Immature natural killer cell (primary cell): Measurements from ENCODE around the gene MUC4. TPM values are rescaled to one million over a fixed set of nuclear protein-coding genes. Genes with fewer than 3 reads are reported as not detected.
"Not testable (repeated sequence)": the region's sequence is repeated elsewhere in the genome, so short reads cannot be mapped to it uniquely, and the experiment has no call there.

Source experiments
- DNase-seq, 3 donors: peaks; one replicate each; pipeline ENCODE4 v3.0.0; 2022; ENCODE audit warnings: mixed read lengths in 1 of 3
- H3K27ac Mint-ChIP-seq, 6 donors: one replicate each; pipeline ENCODE4 v1.8.0; 2020; ENCODE audit warnings: mixed read lengths in 6 of 6, mild to moderate bottlenecking in 5 of 6, inconsistent platforms in 4 of 6, moderate library complexity in 3 of 6
- H3K27me3 Mint-ChIP-seq, 3 donors: one replicate each; pipeline ENCODE4 v1.8.0; 2020 to 2021; ENCODE audit warnings: low read depth in 3 of 3, mild to moderate bottlenecking in 3 of 3, mixed read lengths in 3 of 3, moderate library complexity in 3 of 3, inconsistent platforms in 1 of 3
- H3K36me3 Mint-ChIP-seq, 3 donors: one replicate each; pipeline ENCODE4 v1.8.0; 2020; ENCODE audit warnings: mixed read lengths in 3 of 3, inconsistent platforms in 2 of 3, mild to moderate bottlenecking in 2 of 3
- H3K4me1 Mint-ChIP-seq, 2 donors: one replicate each; pipeline ENCODE4 v1.8.0; 2020; ENCODE audit warnings: inconsistent platforms in 2 of 2, mild to moderate bottlenecking in 2 of 2, mixed read lengths in 2 of 2, moderate library complexity in 1 of 2
- H3K4me3 Mint-ChIP-seq, 5 donors: one replicate each; pipeline ENCODE4 v1.8.0; 2020; ENCODE audit warnings: mild to moderate bottlenecking in 5 of 5, mixed read lengths in 5 of 5, inconsistent platforms in 3 of 5, moderate library complexity in 3 of 5
- H3K9me3 Mint-ChIP-seq, 6 donors: one replicate each; pipeline ENCODE4 v1.8.0; 2020; ENCODE audit warnings: mild to moderate bottlenecking in 6 of 6, mixed read lengths in 6 of 6, inconsistent platforms in 4 of 6, moderate library complexity in 3 of 6
- polyA plus RNA-seq, 3 donors: library from polyadenylated mRNA; unstranded; fragments of 300-500 nt; fragmentation: Illumina TruSeq; gene quantifications; one replicate each; pipeline ENCODE4 v1.2.3, GENCODE V29; 2021

The MUC4 gene
- polyA plus RNA-seq, 3 donors from 2014 or later = 0.06 TPM; not detected in 2

DNA sequence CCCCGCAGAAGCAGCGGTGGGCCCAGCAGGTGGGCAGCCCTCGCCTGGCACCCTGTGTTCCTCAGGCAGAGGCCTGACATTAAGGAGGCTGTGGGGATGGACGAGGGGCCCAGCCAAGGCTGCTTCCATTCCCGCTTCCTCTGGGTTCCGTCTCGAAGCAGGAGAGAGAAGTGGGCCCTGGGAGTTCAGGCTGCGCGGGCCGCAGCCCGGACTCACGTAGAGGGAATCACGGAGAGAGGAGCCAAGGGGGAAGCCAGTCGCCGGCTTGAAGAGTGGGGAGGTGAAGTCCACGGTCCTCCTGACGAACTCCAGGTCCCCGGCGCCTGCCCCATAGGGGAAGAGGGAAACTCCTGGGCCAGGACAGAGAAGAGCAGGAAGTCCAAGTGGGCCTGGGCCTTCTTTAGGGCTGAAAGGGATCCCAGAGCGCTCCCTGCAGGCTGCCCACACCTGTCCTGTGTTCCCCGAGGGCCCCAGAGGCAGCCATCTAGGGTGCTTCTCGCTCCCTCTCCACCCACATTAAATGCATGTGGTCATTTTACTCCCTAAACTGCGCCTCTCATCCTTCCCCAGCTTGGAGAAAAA lies 37.7 kb downstream of the MUC4 start:
- Mint-ChIP-seq H3K4me1 (peaks cover 7 to 9% of the 10 kb centered on the region in 2 donors), H3K27me3 (peaks cover 4 to 9% (median 4%) of the 10 kb centered on the region in 3 donors), H3K9me3 (peaks cover 0 to 9% (median 3%) of the 10 kb centered on the region in 6 donors), H3K4me3 (no peak overlapping the region), H3K36me3 (no peaks in the 10 kb centered on the region), H3K27ac (no peak overlapping the region)
- no peak for DNase-seq

DNA sequence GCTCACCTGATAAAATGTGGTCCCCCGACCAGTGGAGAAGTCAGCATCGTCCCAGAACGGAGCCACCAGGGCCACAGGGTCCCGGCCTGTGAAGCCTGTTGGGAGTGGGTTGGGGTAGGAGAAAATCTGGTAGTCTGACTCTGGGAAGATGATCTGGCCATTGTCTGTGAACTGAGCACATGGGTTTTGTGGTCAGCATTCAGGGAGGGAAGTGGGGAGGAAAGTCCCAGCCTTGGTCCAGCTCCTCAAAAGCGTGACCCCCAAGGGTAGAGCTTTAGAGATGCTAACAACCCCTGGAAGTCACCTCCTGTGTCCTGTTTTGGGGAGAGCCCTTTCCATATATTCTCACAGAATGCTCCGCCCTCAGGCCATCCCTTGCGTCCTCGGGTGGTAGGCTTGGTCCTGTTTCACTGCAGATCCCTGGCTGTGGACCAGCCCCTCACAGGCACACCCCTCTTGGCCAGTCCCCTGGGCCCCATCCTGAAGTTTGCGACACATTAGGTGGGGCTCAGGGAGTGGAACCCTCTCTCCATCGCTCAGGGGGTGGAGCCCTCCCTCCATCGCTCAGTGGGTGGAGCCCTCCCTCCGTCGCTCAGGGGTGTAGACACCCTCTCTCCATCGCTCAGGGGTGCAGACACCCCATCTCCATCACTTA lies 40.0 kb downstream of the MUC4 start:
- Mint-ChIP-seq H3K9me3 (no peaks in the 10 kb centered on the region), H3K27ac (peak overlapping the region in 1 of 6 donors; percentile 22), H3K36me3 (no peaks in the 10 kb centered on the region), H3K27me3 (peaks cover 0 to 16% (median 3%) of the 10 kb centered on the region in 3 donors), H3K4me3 (no peak overlapping the region), H3K4me1 (peaks cover 0 to 3% of the 10 kb centered on the region in 2 donors)
- no peak for DNase-seq

DNA sequence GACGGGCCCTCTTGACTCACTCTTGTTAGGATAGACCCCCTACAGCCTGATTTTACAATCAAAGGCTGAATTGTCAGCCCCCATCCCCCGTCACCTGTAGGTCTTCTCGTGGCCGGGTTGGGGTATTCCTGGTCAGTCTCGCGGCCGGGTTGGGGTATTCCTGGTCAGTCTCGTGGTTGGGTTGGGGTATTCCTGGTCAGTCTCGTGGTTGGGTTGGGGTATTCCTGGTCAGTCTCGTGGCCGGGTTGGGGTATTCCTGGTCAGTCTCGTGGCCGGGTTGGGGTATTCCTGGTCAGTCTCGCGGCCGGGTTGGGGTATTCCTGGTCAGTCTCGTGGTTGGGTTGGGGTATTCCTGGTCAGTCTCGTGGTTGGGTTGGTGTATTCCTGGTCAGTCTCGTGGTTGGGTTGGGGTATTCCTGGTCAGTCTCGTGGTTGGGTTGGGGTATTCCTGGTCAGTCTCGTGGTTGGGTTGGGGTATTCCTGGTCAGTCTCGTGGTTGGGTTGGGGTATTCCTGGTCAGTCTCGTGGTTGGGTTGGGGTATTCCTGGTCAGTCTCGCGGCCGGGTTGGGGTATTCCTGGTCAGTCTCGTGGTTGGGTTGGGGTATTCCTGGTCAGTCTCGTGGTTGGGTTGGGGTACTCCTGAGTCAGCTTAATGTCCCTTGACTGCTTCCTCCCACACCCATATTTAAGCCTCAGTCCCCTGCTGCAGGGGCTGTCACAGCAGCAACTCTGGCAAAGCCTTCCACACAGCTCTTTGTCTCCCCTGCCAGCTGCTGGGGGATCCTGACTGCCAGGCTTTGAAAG lies 40.7 kb downstream of the MUC4 start:
- H3K9me3 Mint-ChIP-seq, H3K4me1 Mint-ChIP-seq, H3K27ac Mint-ChIP-seq, DNase-seq, H3K36me3 Mint-ChIP-seq, H3K4me3 Mint-ChIP-seq: not testable (repeated sequence)
- peaks cover 0 to 16% (median 3%) of the 10 kb centered on the region in 3 donors for H3K27me3 Mint-ChIP-seq

DNA sequence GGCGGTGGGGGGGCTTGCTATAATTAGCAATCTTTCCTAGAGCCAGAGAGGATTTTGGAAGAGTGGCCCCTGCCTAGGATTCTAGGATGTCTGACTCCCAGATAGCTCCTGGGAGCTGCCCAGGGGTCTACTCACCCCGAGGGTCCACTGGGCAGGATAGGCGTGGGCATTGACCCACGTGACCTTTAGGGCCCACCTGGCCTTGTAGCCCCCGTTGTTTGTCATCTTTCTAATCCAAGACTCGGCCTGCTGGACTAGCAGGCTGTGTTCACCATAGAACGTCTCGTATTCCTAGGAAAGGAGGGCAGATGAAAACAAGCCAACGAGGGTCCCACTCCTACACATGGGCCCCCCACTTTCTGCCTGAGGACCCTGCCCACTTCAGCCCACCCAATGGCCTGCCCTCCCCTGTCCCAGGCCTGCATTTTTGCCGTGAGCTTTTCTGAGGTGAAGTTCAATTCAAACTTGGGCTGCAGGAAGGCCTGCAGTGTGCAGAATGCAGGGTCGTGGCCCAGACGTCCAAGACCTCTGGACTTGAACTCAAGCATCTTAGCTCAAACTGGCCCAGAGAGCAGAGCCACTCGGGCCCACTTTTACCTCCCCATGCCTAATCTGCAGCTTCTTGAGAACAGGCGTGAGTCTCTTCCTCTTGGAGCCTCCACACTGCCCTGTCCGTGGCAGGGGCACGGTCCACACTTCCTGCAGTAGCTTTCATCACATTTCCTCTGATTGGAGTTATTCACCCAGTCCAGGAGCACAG lies 41.5 kb downstream of the MUC4 start:
- H3K4me3 Mint-ChIP-seq = no peak overlapping the region
- H3K9me3 Mint-ChIP-seq = no peaks in the 10 kb centered on the region
- peaks cover 0 to 16% (median 7%) of the 10 kb centered on the region in 3 donors for H3K27me3 Mint-ChIP-seq
- H3K4me1 Mint-ChIP-seq = peaks cover 0 to 3% of the 10 kb centered on the region in 2 donors
- H3K36me3 Mint-ChIP-seq = no peaks in the 10 kb centered on the region
- no peak overlapping the region for H3K27ac Mint-ChIP-seq
- DNase-seq = no peak

DNA sequence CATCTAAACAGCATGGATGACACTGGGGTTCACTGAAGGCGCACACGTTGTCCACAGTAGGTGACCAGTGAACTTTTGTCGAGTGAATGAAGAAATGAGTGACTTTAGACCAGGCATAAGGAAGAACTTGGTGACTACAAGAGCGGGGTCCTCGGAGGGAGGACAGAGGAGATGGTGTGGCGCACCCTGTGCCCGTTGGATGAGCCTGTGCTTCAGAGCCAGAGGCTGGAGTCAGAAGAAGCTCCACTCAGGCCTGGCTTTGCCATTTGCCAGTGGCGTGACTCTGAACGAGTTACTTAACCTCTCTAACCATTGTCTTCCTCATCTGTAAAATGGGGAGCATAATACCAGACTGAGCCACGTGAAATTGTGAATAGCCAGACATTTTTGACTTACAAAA lies 42.2 kb downstream of the MUC4 start:
- Mint-ChIP-seq H3K27ac (peak overlapping the region in 1 of 6 donors; percentile 55), H3K4me3 (no peak overlapping the region), H3K9me3 (no peaks in the 10 kb centered on the region), H3K36me3 (no peaks in the 10 kb centered on the region), H3K27me3 (peaks cover 0 to 16% (median 7%) of the 10 kb centered on the region in 3 donors), H3K4me1 (peaks cover 0 to 3% of the 10 kb centered on the region in 2 donors)
- DNase-seq = no peak

DNA sequence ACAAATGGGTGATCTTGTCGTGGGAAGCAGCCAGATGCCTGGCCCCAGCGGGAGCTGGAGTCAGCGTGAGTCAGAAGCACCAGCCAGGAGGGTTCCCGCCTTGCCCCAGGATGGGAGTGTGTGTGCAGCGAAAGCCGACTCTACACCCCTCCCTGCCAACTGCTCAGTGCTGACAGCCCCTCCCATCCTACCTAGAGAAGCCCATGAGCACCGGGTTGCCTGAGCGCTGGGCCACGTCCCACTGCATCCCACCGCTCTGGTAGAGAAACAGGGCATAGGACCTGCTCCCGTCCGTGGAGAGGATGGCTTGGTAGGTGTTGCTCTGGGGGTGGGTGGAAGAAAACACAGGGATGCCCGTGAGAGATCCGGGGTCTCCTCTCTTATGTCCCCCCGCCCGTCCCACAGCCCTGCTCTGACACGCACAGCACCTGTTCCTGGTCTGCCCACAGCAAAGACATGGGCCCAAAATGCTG lies 42.9 kb downstream of the MUC4 start:
- Mint-ChIP-seq H3K36me3 (no peaks in the 10 kb centered on the region), H3K27me3 (peaks cover 1 to 16% (median 7%) of the 10 kb centered on the region in 3 donors), H3K27ac (no peak overlapping the region), H3K4me1 (peaks cover 0 to 5% of the 10 kb centered on the region in 2 donors), H3K4me3 (no peak overlapping the region), H3K9me3 (no peaks in the 10 kb centered on the region)
- no peak for DNase-seq

DNA sequence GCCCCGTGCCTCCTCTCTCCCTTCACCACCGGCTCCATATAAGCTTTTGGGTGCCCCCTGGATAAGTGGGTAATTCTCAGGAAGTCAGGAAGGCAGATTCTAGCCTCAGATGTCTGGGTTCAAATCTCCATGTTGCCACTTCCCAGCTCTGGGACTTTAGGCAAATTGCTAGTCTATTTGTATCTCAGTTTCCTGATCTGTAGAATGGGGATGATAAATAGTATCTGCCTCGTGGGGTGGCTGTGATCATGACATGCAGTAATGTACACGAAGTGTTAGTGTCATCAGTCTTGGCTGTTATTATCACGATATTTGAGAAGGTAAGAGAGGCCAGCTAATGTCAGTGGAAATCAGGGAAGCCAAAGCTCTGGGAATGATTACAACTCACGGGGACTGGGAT lies 43.3 kb downstream of the MUC4 start:
- DNase-seq = no peak
- Mint-ChIP-seq H3K9me3 (no peaks in the 10 kb centered on the region), H3K4me3 (no peak overlapping the region)

DNA sequence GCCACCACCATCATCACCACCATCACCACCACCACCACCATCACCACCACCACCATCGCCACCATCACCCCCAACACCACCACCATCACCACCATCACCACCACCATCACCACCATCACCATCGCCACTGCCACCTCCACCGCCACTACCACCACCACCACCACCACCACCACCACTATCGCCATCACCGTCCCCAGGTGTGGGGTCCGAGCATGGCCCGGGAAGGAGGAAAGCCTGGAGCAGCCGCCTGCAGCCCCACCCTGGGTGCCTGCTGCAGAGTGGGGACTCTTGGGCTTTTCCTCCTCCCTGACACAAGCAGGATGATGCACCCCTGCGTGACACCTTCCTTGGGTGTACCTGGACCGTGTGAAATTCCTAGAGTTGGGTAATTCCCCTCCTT lies 43.9 kb downstream of the MUC4 start:
- H3K36me3 Mint-ChIP-seq = no peaks in the 10 kb centered on the region
- H3K4me1 Mint-ChIP-seq = peaks cover 0 to 10% of the 10 kb centered on the region in 2 donors
- no peak for DNase-seq
- H3K27ac Mint-ChIP-seq = peak overlapping the region in 3 of 6 donors; percentile 40 to 74 (median 48)
- H3K27me3 Mint-ChIP-seq = peaks cover 3 to 16% (median 7%) of the 10 kb centered on the region in 3 donors
- H3K4me3 Mint-ChIP-seq = no peak overlapping the region
- no peaks in the 10 kb centered on the region for H3K9me3 Mint-ChIP-seq

More for the DNA sequence above, 43.3 kb downstream of the MUC4 start:
- Mint-ChIP-seq H3K36me3 (no peaks in the 10 kb centered on the region), H3K4me1 (peaks cover 0 to 5% of the 10 kb centered on the region in 2 donors), H3K27ac (peak overlapping the region in 1 of 6 donors; percentile 40), H3K27me3 (peaks cover 3 to 16% (median 7%) of the 10 kb centered on the region in 3 donors)

DNA sequence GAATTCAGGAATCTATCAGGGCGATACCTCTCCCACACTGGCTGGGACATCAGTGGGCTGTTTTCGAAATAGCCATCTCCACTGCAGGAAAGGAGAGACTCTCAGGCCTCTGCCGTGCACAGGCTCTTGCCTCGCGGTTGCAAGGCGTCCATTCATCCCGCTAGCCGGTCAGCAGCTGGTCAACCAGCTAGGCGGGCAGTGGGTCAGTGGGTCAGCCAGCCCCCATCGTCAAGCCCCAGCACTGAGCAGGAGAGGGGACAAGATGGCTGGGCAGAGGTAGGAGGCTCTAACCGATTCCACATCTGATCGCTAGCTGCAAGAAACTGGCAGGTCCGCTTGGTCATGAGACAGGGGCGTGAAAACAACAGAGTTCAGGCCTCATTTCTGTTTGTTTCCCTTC lies 45.1 kb downstream of the MUC4 start:
- DNase-seq = no peak
- peaks cover 0 to 12% of the 10 kb centered on the region in 2 donors for H3K4me1 Mint-ChIP-seq

DNA sequence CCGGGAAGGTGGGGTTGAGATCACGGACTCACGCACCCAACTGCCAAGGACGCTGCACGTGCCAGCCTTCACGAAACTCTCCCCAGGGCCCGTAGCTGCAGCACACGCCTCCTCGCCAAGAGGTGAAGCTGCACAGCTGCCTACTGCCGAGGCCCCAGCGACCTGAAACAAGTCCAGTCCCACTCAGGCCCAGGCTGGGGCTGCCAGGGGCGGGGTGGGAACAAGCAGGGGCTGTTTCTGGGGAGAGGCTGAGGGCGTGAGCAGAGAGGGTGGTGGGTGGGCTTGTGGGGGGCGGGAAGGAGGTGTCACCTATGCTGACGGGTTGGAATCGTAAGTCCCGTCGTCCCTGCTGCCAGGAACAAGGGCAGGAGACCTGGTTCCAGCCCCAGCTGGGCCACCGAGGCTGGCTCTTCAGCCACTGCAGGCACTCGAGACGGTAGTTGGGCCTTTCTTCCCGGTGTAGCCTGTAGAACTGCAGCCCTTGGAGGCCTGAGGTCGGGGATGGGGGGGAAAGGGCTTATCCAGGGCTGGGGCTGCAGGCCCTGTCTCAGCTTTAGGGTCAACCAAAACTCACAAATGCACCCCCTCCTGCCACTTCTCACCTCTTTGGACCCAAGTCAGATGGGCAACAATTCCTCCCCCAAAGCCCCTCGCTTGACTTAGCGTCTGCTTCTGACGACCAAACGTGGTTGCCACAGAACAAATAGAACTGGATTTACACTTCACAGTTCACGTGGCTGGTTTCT lies 46.6 kb downstream of the MUC4 start:
- no peak overlapping the region for H3K4me3 Mint-ChIP-seq
- no peak for DNase-seq
- H3K4me1 Mint-ChIP-seq = peaks cover 0 to 22% of the 10 kb centered on the region in 2 donors
- peaks cover 6 to 9% (median 7%) of the 10 kb centered on the region in 3 donors for H3K27me3 Mint-ChIP-seq
- H3K9me3 Mint-ChIP-seq = no peaks in the 10 kb centered on the region
- no peaks in the 10 kb centered on the region for H3K36me3 Mint-ChIP-seq
- no peak overlapping the region for H3K27ac Mint-ChIP-seq

More for the DNA sequence above, 45.1 kb downstream of the MUC4 start:
- no peaks in the 10 kb centered on the region for H3K9me3 Mint-ChIP-seq
- peak overlapping the region in 1 of 6 donors; percentile 48 for H3K27ac Mint-ChIP-seq
- peaks cover 3 to 14% (median 7%) of the 10 kb centered on the region in 3 donors for H3K27me3 Mint-ChIP-seq
- H3K4me3 Mint-ChIP-seq = no peak overlapping the region
- no peaks in the 10 kb centered on the region for H3K36me3 Mint-ChIP-seq

DNA sequence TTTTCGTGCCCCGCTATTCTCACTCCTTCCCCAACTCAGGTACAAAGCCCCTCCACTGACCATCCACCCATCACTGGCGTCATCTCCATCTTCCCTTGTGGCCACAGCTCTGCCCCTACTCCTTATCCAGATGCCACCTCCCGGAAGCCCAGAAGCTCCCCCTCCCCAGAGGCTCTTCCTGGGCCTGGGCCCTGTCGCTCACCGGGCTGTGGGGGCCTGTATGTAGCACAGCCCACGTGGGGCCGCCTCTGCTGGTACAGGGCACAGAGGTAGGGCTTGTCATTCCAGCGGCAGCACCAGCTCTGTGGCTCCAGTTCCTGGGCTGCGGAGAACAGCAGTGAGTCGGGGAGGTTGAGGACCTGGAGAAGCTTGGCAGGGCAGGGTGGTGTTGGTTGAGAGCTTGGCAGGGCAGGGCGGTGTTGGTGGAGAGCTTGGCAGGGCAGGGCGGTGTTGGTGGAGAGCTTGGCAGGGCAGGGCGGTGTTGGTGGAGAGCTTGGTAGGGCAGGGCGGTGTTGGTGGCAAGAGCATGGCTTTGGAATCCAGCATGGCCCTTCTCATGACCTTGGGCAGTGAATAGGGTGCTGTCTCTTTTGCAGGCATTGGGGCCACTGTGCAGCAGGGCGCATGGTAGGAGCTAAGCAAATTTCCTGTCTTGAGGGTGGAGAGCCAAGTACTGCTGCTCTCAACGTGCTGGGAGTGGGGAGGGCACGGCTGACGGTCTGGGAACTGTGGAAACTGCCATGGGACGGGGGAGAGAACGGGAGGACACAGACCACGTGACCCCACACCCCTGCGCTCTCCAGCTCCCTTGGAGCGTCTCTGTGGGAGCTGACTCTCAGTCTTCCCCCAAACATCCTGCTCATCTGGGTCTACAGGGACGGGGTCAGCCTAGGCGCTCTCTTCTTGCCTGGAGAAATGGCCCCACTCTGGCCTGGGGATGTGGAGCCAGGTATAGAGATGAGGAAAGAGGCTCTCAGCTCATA lies 47.6 kb downstream of the MUC4 start:
- peaks cover 0 to 27% of the 10 kb centered on the region in 2 donors for H3K4me1 Mint-ChIP-seq
- peaks cover 9 to 14% (median 12%) of the 10 kb centered on the region in 3 donors for H3K27me3 Mint-ChIP-seq
- no peak overlapping the region for H3K27ac Mint-ChIP-seq

More for the DNA sequence above, 47.6 kb downstream of the MUC4 start:
- no peaks in the 10 kb centered on the region for H3K36me3 Mint-ChIP-seq
- H3K4me3 Mint-ChIP-seq = no peak overlapping the region
- no peak for DNase-seq
- H3K9me3 Mint-ChIP-seq = no peaks in the 10 kb centered on the region
